GM18520 (cell line): Measurements from ENCODE around the gene SAMD4A.
"Not testable (repeated sequence)": the region's sequence is repeated elsewhere in the genome, so short reads cannot be mapped to it uniquely, and the experiment has no call there.

ENCODE experiments used
- ATAC-seq: cut with Tn5 transposase; IDR thresholded peaks from one replicate; pipeline ENCODE4 v1.9.1; 2021; ENCODE audit not compliant: unreplicated experiment

SAMD4A gene

GRCh38 chr14:54792288-54792687 is 225.4 kb downstream of the SAMD4A start:
- ATAC-seq = no peak

GRCh38 chr14:54794159-54794558 is 227.2 kb downstream of the SAMD4A start:
- no peak for ATAC-seq

GRCh38 chr14:54794796-54795195 is 227.9 kb downstream of the SAMD4A start:
- ATAC-seq = no peak

GRCh38 chr14:54796961-54797360 is 230.0 kb downstream of the SAMD4A start:
- ATAC-seq = no peak

- no peak for ATAC-seq
These were observed 230.6 kb downstream of the SAMD4A start for GRCh38 chr14:54797556-54797955.

GRCh38 chr14:54797986-54798385 is 231.1 kb downstream of the SAMD4A start:
- no peak for ATAC-seq

GRCh38 chr14:54798465-54799124 is 231.7 kb downstream of the SAMD4A start:
- ATAC-seq = no peak

- ATAC-seq = not testable (repeated sequence)
These were observed 234.6 kb downstream of the SAMD4A start for GRCh38 chr14:54801482-54801881.

GRCh38 chr14:54803396-54803795 is 236.5 kb downstream of the SAMD4A start:
- ATAC-seq = no peak

- ATAC-seq = no peak
These were observed 237.1 kb downstream of the SAMD4A start for GRCh38 chr14:54803926-54804537.

- no peak for ATAC-seq
These were observed 237.7 kb downstream of the SAMD4A start for GRCh38 chr14:54804538-54805041.

GRCh38 chr14:54805070-54805444 is 238.1 kb downstream of the SAMD4A start:
- ATAC-seq = no peak

- no peak for ATAC-seq
These were observed 238.8 kb downstream of the SAMD4A start for GRCh38 chr14:54805445-54806322.

GRCh38 chr14:54806616-54807015 is 239.7 kb downstream of the SAMD4A start:
- ATAC-seq = no peak

- ATAC-seq = no peak
These were observed 240.5 kb downstream of the SAMD4A start for GRCh38 chr14:54807428-54807827.

GRCh38 chr14:54807881-54808280 is 241.0 kb downstream of the SAMD4A start:
- ATAC-seq = no peak

GRCh38 chr14:54808326-54809161 is 241.6 kb downstream of the SAMD4A start:
- ATAC-seq = no peak

GRCh38 chr14:54809767-54810166 is 242.8 kb downstream of the SAMD4A start:
- ATAC-seq = no peak

- no peak for ATAC-seq
These were observed 245.7 kb downstream of the SAMD4A start for GRCh38 chr14:54812617-54813016.

- ATAC-seq = no peak
These were observed 246.2 kb downstream of the SAMD4A start for GRCh38 chr14:54813081-54813480.

- ATAC-seq = no peak
These were observed 247.1 kb downstream of the SAMD4A start for GRCh38 chr14:54814076-54814475.
